Type B pancreatic cell (in vitro differentiated cells): ENCODE data around the gene AIRE. TPM values are rescaled to one million over a fixed set of nuclear protein-coding genes. Genes with fewer than 3 reads are reported as not detected.

Experiments used
- DNase-seq: peaks from one replicate; pipeline ENCODE4 v3.0.0; 2021; ENCODE audit warnings: mixed read lengths; ENCODE audit not compliant: unreplicated experiment; ENCODE audit errors: extremely low spot score
- H3K27ac Mint-ChIP-seq: 2 replicates; pipeline ENCODE4 v1.8.0; 2021; ENCODE audit warnings: mild to moderate bottlenecking, mixed read lengths
- H3K27me3 Mint-ChIP-seq: 2 replicates; pipeline ENCODE4 v1.8.0; 2021; ENCODE audit warnings: mixed read lengths
- H3K36me3 Mint-ChIP-seq: 2 replicates; pipeline ENCODE4 v1.8.0; 2021; ENCODE audit warnings: mixed read lengths
- H3K4me1 Mint-ChIP-seq: one replicate; pipeline ENCODE4 v1.8.0; 2021; ENCODE audit warnings: mixed read lengths; ENCODE audit not compliant: unreplicated experiment
- H3K4me3 Mint-ChIP-seq: 2 replicates; pipeline ENCODE4 v1.8.0; 2021; ENCODE audit warnings: mild to moderate bottlenecking, mixed read lengths
- H3K9me3 Mint-ChIP-seq: 2 replicates; pipeline ENCODE4 v1.8.0; 2021; ENCODE audit warnings: mixed read lengths
- total RNA-seq: library from RNA; stranded (reverse); gene quantifications from 2 replicates; pipeline ENCODE4 v1.2.1, GENCODE V29; 2021; ENCODE audit warnings: low replicate concordance
- TF ChIP-seq, protein P1 (sequence below): fragments of 200-600 bp; sonication (generic); conservative IDR thresholded peaks from 2 replicates; pipeline ENCODE4 v1.5.0; 2021; ENCODE audit warnings: antibody characterized with exemption, mild to moderate bottlenecking

Gene AIRE
- total RNA-seq, 1 donor from 2014 or later, result not detected

DNA sequence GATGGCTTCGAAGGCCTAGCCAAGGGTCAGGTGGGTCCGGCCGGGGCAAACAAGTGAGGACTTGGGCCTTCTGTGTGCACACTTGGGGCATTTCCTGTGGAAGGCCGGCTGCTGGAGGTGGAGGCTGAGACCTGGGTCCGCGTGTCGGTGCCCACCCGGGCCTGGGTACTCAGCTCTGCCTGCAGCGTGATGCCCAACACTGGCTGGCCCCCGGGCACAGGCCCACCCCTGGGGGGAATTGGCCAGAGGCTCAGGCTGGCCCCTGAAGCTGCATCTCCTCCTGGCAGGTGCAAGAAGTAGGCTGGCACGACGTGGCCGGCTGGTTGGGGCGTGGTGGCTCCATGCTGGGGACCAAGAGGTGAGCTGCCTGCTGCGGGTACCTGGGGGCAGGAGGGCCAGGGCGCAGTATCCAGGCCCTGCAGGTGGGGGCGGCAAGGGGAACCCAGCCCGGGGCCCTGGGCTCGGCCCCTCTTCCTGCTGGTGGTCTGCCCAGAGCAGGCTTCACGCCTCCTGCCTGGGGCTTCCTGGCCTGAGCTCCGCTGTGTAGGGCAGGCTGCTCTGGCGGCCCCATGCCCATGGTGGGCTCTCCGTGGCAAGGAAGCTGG lies 36.3 kb downstream of the AIRE start:
- no peak for DNase-seq
- no peaks in the 10 kb centered on the region for H3K36me3 Mint-ChIP-seq
- H3K9me3 Mint-ChIP-seq, result no peaks in the 10 kb centered on the region
- TF ChIP-seq, protein P1, sequence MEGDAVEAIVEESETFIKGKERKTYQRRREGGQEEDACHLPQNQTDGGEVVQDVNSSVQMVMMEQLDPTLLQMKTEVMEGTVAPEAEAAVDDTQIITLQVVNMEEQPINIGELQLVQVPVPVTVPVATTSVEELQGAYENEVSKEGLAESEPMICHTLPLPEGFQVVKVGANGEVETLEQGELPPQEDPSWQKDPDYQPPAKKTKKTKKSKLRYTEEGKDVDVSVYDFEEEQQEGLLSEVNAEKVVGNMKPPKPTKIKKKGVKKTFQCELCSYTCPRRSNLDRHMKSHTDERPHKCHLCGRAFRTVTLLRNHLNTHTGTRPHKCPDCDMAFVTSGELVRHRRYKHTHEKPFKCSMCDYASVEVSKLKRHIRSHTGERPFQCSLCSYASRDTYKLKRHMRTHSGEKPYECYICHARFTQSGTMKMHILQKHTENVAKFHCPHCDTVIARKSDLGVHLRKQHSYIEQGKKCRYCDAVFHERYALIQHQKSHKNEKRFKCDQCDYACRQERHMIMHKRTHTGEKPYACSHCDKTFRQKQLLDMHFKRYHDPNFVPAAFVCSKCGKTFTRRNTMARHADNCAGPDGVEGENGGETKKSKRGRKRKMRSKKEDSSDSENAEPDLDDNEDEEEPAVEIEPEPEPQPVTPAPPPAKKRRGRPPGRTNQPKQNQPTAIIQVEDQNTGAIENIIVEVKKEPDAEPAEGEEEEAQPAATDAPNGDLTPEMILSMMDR, result no peak
- no peaks in the 10 kb centered on the region for H3K27me3 Mint-ChIP-seq
- H3K4me1 Mint-ChIP-seq, result no peaks in the 10 kb centered on the region
- no peak overlapping the region for H3K4me3 Mint-ChIP-seq
- H3K27ac Mint-ChIP-seq, result no peak overlapping the region

DNA sequence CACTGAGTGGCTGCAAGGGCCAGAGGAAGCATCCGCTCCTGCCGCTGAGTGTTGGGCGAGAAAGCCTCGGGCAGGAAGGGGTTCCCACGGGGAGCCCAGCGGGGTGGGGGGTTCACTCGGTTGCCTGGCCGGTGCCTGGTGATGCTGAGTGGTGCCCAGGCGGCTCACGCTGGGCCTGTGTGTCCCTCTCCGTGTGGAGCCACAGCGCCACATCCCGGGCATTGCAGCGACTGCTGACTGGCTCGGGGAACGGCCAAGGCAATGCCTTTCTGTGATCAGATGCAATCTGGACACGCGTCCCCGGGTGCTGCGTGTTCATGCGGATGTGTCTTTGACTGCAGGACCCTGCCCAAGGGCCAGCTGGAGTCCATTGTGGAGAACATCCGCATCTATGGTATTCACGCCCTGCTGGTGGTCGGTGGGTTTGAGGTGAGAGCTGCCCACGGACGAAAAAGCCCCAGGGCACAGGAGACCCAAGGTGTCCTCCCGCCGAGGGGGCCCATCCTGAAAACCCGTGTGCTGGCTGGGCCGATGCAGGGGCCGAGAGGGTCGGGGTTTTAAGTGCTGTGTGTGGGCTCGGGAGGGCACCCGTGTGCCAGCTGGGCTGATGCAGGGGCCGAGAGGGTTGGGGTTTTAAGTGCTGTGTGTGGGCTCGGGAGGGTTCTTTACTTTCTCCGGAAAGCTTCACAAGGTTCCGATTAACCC lies 37.1 kb downstream of the AIRE start:
- no peak overlapping the region for H3K27ac Mint-ChIP-seq

DNA sequence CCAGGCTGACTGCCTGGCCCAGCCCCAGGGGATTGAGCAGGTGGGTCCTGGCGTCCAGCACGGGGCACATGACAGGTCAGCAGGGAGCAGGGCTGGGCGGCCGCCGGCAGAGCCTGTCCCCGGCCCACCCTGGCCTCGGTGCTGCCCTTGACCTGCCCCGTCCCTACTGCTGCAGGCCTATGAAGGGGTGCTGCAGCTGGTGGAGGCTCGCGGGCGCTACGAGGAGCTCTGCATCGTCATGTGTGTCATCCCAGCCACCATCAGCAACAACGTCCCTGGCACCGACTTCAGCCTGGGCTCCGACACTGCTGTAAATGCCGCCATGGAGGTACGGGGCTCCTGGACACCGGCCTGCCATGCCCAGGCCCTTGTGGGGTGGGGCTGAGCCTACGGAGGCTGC lies 37.9 kb downstream of the AIRE start:
- no peak for DNase-seq
- Mint-ChIP-seq H3K9me3 (no peaks in the 10 kb centered on the region), H3K4me1 (no peaks in the 10 kb centered on the region), H3K4me3 (no peak overlapping the region), H3K36me3 (no peaks in the 10 kb centered on the region), H3K27me3 (no peaks in the 10 kb centered on the region), H3K27ac (no peak overlapping the region)
- TF ChIP-seq, protein P1, result no peak

More for the DNA sequence above, 37.1 kb downstream of the AIRE start:
- DNase-seq, result no peak
- Mint-ChIP-seq H3K9me3 (no peaks in the 10 kb centered on the region), H3K27me3 (no peaks in the 10 kb centered on the region), H3K4me1 (no peaks in the 10 kb centered on the region), H3K4me3 (no peak overlapping the region), H3K36me3 (no peaks in the 10 kb centered on the region)
- TF ChIP-seq, protein P1, result no peak

DNA sequence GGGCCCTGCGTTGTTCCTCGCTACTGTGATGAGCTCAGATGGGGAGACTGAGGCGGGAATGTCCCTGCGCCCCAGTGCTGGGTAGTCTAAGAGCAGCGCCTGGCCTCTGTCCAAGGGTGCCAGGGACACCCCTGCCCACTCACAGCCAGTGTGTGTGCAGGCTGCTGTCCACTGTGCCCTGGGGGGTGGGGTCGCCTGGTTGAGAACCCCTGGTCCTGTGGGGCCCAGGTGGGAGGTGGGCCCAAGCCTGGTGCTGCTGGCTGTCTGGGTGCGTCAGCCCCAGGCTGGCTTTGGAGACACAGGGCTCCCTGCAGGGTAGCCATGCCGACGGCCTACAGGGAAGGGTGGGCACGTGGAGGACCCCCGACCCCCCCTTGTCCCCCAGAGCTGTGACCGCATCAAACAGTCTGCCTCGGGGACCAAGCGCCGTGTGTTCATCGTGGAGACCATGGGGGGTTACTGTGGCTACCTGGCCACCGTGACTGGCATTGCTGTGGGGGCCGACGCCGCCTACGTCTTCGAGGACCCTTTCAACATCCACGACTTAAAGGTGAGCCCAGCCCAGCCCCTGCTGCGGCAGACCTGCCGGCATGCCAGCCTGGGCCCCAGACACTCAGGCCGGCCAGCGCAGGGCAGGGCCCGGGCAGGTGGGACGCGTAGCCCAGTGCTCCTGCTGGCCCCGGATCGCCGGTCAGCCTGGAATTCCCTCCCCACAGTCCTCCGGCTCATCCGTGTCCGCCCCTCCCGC lies 38.6 kb downstream of the AIRE start:
- DNase-seq, result no peak
- Mint-ChIP-seq H3K27ac (no peak overlapping the region), H3K36me3 (no peaks in the 10 kb centered on the region), H3K4me1 (no peaks in the 10 kb centered on the region), H3K9me3 (no peaks in the 10 kb centered on the region), H3K27me3 (no peaks in the 10 kb centered on the region), H3K4me3 (no peak overlapping the region)
- TF ChIP-seq, protein P1, result no peak

DNA sequence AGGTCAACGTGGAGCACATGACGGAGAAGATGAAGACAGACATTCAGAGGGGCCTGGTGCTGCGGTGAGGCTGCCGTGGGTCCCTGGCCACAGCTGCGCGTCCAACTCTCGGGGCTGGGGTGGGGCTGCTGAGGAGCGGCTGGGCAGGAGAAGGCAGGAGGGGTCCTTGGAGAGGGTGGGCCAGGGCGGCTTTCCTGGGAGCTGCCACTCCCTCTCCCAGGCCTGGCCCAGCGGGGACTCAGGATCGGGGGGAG lies 39.1 kb downstream of the AIRE start:
- Mint-ChIP-seq H3K4me3 (no peak overlapping the region), H3K36me3 (no peaks in the 10 kb centered on the region), H3K27me3 (no peaks in the 10 kb centered on the region), H3K4me1 (no peaks in the 10 kb centered on the region), H3K27ac (no peak overlapping the region), H3K9me3 (no peaks in the 10 kb centered on the region)
- DNase-seq, result no peak
- TF ChIP-seq, protein P1, result no peak
